HG03103 (cell line): ENCODE results near the gene PRDM10.

ENCODE experiments used
- ATAC-seq: cut with Tn5 transposase; IDR thresholded peaks from one replicate; pipeline ENCODE4 v1.9.1; 2021; ENCODE audit warnings: low read depth; ENCODE audit not compliant: unreplicated experiment

Gene PRDM10

GRCh38 chr11:129855086-129855485, 147.5 kb downstream of the PRDM10 start:
- no peak for ATAC-seq

GRCh38 chr11:129854232-129854805, 148.3 kb downstream of the PRDM10 start:
- ATAC-seq: no peak

- ATAC-seq: no peak
These were observed 149.0 kb downstream of the PRDM10 start for GRCh38 chr11:129853518-129854231.

GRCh38 chr11:129852125-129852740, 150.4 kb downstream of the PRDM10 start:
- ATAC-seq: no peak
